Inferior parietal cortex (tissue), 1 donor: ENCODE measurements around the gene RBM48.
"Not testable (repeated sequence)": the region's sequence is repeated elsewhere in the genome, so short reads cannot be mapped to it uniquely, and the experiment has no call there.

Source experiments
- DNase-seq: peaks from one replicate; pipeline ENCODE4 v3.0.0-alpha.2; 2016; ENCODE audit errors: extremely low spot score

Gene RBM48

GRCh38 chr7:92545116-92545515 lies 16.5 kb downstream of the RBM48 start:
- DNase-seq = not testable (repeated sequence)

GRCh38 chr7:92546856-92547497 lies 18.4 kb downstream of the RBM48 start:
- no peak for DNase-seq

GRCh38 chr7:92547579-92547978 lies 19.0 kb downstream of the RBM48 start:
- no peak for DNase-seq

- no peak for DNase-seq
Measured at GRCh38 chr7:92550194-92550593, 21.6 kb downstream of the RBM48 start.

- no peak for DNase-seq
Measured at GRCh38 chr7:92557249-92557648, 28.7 kb downstream of the RBM48 start.

GRCh38 chr7:92557808-92558362 lies 29.3 kb downstream of the RBM48 start:
- no peak for DNase-seq

GRCh38 chr7:92560602-92561001 lies 32.0 kb downstream of the RBM48 start:
- DNase-seq = no peak

GRCh38 chr7:92563345-92563744 lies 34.8 kb downstream of the RBM48 start:
- no peak for DNase-seq

- DNase-seq = no peak
Measured at GRCh38 chr7:92567460-92567859, 38.9 kb downstream of the RBM48 start.

GRCh38 chr7:92569137-92569536 lies 40.5 kb downstream of the RBM48 start:
- DNase-seq = no peak

- DNase-seq = no peak
Measured at GRCh38 chr7:92576296-92576695, 47.7 kb downstream of the RBM48 start.

- DNase-seq = no peak
Measured at GRCh38 chr7:92582948-92583347, 54.4 kb downstream of the RBM48 start.

GRCh38 chr7:92584953-92585352 lies 56.4 kb downstream of the RBM48 start:
- DNase-seq = no peak

- no peak for DNase-seq
Measured at GRCh38 chr7:92586403-92586802, 57.8 kb downstream of the RBM48 start.

GRCh38 chr7:92586841-92587240 lies 58.2 kb downstream of the RBM48 start:
- DNase-seq = no peak
